HEK293T (cell line): ENCODE results near the gene TTC39C.

Experiments used
- CTBP1 ChIP-seq: fragments of 450-650 bp; IDR thresholded peaks from 2 replicates; pipeline ENCODE4 v1.6.1; 2016; ENCODE audit warnings: borderline replicate concordance
- FOXM1 ChIP-seq: fragments of 450-650 bp; IDR thresholded peaks from 2 replicates; pipeline ENCODE4 v1.6.1; 2017; ENCODE audit warnings: mild to moderate bottlenecking, borderline replicate concordance
- TF ChIP-seq, protein P1 (sequence below): fragments of 450-650 bp; IDR thresholded peaks from 2 replicates; pipeline ENCODE4 v1.6.1; 2016

DNA sequence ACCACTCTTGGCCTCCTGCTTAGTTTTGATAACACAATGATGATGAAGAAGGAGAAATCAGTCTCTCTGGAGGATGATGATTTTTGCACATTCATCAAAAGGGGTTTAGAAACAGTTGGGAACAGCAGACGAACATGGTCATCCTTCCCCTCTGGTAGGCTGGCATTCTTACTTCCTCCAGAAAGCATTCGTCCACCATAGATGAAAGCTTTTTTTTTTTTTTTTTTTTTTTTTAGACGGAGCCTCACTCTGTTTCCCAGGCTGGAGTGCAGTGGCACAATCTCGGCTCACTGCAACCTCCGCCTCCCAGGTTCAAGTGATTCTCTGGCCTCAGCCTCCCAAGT lies 43.5 kb upstream of the TTC39C start:
- no peak for TF ChIP-seq FOXM1
- TF ChIP-seq CTBP1: no peak
- TF ChIP-seq, protein P1, sequence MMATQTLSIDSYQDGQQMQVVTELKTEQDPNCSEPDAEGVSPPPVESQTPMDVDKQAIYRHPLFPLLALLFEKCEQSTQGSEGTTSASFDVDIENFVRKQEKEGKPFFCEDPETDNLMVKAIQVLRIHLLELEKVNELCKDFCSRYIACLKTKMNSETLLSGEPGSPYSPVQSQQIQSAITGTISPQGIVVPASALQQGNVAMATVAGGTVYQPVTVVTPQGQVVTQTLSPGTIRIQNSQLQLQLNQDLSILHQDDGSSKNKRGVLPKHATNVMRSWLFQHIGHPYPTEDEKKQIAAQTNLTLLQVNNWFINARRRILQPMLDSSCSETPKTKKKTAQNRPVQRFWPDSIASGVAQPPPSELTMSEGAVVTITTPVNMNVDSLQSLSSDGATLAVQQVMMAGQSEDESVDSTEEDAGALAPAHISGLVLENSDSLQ: no peak
